CD4-positive, alpha-beta T cell treated with Interleukin-15 for 1 hour (primary cell): ENCODE results near the gene LECT2.

ENCODE experiments used
- DNase-seq: peaks from one replicate; pipeline ENCODE4 v3.0.0-alpha.2; 2020

Gene LECT2

GRCh38 chr5:135954899-135955298 is at the start of gene LECT2:
TSS of gene LECT2 (minus strand) at chr5:135954983. CDS start at chr5:135954833, 150 bp downstream.
- DNase-seq, result no peak

GRCh38 chr5:136004436-136004835 is 49.7 kb upstream of the LECT2 start:
- DNase-seq, result no peak

- DNase-seq, result no peak
Observed at GRCh38 chr5:136001466-136001981, 46.7 kb upstream of the LECT2 start.

GRCh38 chr5:136000932-136001331 is 46.1 kb upstream of the LECT2 start:
- no peak for DNase-seq

- no peak for DNase-seq
Observed at GRCh38 chr5:136000147-136000546, 45.4 kb upstream of the LECT2 start.

GRCh38 chr5:135999406-136000139 is 44.8 kb upstream of the LECT2 start:
- DNase-seq, result peak; percentile 46

- DNase-seq, result no peak
Observed at GRCh38 chr5:135998889-135999288, 44.1 kb upstream of the LECT2 start.

- no peak for DNase-seq
Observed at GRCh38 chr5:135997673-135998335, 43.0 kb upstream of the LECT2 start.

- DNase-seq, result no peak
Observed at GRCh38 chr5:135996611-135997010, 41.8 kb upstream of the LECT2 start.

- DNase-seq, result no peak
Observed at GRCh38 chr5:135995976-135996375, 41.2 kb upstream of the LECT2 start.

- no peak for DNase-seq
Observed at GRCh38 chr5:135993880-135994636, 39.3 kb upstream of the LECT2 start.

- DNase-seq, result no peak
Observed at GRCh38 chr5:135993335-135993879, 38.6 kb upstream of the LECT2 start.

GRCh38 chr5:135991429-135991828 is 36.6 kb upstream of the LECT2 start:
- no peak for DNase-seq

- DNase-seq, result no peak
Observed at GRCh38 chr5:135990528-135991255, 35.9 kb upstream of the LECT2 start.

- DNase-seq, result no peak
Observed at GRCh38 chr5:135989686-135990085, 34.9 kb upstream of the LECT2 start.

- DNase-seq, result no peak
Observed at GRCh38 chr5:135988546-135988945, 33.8 kb upstream of the LECT2 start.

- no peak for DNase-seq
Observed at GRCh38 chr5:135986891-135987401, 32.2 kb upstream of the LECT2 start.

- DNase-seq, result no peak
Observed at GRCh38 chr5:135986401-135986800, 31.6 kb upstream of the LECT2 start.

GRCh38 chr5:135985951-135986350 is 31.2 kb upstream of the LECT2 start:
- DNase-seq, result no peak

- no peak for DNase-seq
Observed at GRCh38 chr5:135980620-135981019, 25.8 kb upstream of the LECT2 start.

- no peak for DNase-seq
Observed at GRCh38 chr5:135979510-135979909, 24.7 kb upstream of the LECT2 start.

- DNase-seq, result no peak
Observed at GRCh38 chr5:135978993-135979392, 24.2 kb upstream of the LECT2 start.
